Breast epithelium (tissue), 3 donors: ENCODE data around the gene MIX23.

ENCODE experiments used
- POLR2A ChIP-seq: fragments of 450-650 bp; IDR thresholded peaks from one replicate; pipeline ENCODE4 v1.6.1; 2016; ENCODE audit warnings: antibody characterized with exemption, mild to moderate bottlenecking, moderate library complexity
- TF ChIP-seq, protein P1 (sequence below), 3 donors: fragments of 450-650 bp; IDR thresholded peaks; one replicate each; pipeline ENCODE4 v1.5.1; 2016 to 2017; ENCODE audit warnings: antibody characterized with exemption in 3 of 3, mild to moderate bottlenecking in 3 of 3, moderate library complexity in 3 of 3

DNA sequence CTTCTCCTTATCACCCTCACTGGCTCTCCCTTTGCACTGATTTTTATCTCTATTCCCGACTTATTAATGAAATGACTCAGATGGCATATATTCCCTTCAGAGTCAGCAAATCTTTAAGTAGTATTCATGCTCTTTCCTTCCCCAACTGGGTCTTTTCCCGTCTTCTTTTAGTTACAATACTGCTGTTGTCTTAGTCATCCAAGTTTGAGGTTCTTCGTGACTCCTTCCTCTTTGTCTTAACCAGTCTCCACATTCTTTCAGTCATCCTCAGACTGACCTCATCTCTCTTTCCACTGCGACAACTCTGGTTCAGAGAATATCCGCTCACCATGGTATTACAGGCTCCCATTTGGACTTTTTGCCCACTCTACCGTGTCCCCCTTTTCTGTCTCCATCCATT, 20.5 kb upstream of the MIX23 start:
- TF ChIP-seq, protein P1, sequence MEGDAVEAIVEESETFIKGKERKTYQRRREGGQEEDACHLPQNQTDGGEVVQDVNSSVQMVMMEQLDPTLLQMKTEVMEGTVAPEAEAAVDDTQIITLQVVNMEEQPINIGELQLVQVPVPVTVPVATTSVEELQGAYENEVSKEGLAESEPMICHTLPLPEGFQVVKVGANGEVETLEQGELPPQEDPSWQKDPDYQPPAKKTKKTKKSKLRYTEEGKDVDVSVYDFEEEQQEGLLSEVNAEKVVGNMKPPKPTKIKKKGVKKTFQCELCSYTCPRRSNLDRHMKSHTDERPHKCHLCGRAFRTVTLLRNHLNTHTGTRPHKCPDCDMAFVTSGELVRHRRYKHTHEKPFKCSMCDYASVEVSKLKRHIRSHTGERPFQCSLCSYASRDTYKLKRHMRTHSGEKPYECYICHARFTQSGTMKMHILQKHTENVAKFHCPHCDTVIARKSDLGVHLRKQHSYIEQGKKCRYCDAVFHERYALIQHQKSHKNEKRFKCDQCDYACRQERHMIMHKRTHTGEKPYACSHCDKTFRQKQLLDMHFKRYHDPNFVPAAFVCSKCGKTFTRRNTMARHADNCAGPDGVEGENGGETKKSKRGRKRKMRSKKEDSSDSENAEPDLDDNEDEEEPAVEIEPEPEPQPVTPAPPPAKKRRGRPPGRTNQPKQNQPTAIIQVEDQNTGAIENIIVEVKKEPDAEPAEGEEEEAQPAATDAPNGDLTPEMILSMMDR (IDR thresholded peaks at IDR 0.05), result no peak
- TF ChIP-seq POLR2A, result no peak
